HG02610 (cell line): Measurements from ENCODE around the gene TMEM82.
"Not testable (repeated sequence)": the region's sequence is repeated elsewhere in the genome, so short reads cannot be mapped to it uniquely, and the experiment has no call there.

Source experiments
- ATAC-seq: cut with Tn5 transposase; IDR thresholded peaks from one replicate; pipeline ENCODE4 v1.9.1; 2021; ENCODE audit warnings: mild to moderate bottlenecking, moderate library complexity; ENCODE audit not compliant: unreplicated experiment

The TMEM82 gene

DNA sequence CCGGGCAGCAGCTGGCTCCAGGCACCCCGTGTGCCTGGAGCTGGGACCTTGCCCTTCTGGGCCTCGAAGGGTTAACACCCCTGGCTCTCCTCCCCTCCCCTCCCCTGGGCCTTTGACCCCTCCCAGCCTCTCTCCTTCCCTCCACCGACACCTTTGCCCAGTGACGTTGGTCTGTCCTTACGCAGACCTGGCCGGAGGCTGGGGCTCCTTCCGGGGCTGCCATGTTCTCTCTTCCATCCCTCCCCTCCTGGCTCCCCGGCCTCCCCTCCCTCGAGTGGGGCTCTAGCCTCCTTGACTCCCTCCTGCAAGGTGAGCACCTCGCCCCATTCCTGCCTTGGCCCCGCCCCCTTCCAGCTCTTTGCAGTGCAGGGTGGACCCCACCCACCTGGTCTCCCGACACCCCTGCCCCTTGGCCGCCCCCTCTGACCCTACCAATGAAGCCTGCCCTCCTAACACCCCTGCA lies at the start of gene TMEM82:
Gene TMEM82 (plus strand): TSS at position 161 of the 463 bp plus-strand sequence. CDS start 61 bp downstream, at position 222.
- no peak for ATAC-seq

DNA sequence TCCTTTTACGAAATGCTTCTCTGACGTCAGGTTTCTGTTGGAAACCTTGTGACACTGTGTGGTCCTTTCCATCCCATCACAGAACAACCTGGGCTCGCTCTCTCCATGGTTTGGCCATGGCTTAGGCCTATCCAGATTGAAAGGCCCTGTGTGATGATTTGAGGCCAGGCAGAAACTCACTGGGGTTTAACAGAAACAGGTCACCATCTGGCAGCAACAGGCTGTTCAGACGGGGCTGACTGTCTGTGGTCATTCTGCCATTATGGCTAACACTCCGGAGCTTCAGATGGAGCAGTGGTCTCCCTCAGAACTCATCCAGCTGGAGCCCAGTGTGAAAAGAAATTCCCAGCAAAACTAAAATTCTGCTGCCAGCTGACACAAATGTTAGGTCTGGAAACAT lies 48.9 kb upstream of the TMEM82 start:
- no peak for ATAC-seq

DNA sequence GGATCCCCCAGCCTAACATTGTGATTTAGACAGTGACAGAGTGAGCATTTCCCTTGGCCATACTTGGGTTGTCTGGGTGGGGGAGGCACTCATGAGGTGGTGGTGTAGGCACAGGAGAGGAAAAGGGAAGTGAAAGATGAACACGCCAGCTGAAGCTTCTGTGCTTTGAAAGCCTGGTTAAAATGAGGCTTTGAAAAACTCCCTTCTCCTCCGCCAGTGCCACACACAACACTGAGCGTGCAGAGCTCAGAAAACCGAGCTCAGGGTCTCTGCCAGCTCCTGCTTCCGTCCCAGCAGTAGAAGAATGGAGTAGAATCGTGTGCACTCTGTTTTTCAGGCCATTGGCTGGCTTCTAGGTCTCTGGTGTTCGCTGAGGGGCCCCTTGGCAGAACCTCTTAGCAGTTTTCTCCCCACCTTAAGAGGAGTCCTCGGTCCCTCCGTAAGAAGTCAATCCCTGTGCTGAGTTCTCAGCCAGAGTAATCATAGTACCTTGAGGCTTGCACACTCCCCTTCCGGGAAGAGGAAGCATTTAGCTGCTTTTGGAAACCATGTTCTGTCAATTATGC lies 45.3 kb upstream of the TMEM82 start:
- ATAC-seq = peak; percentile 96

DNA sequence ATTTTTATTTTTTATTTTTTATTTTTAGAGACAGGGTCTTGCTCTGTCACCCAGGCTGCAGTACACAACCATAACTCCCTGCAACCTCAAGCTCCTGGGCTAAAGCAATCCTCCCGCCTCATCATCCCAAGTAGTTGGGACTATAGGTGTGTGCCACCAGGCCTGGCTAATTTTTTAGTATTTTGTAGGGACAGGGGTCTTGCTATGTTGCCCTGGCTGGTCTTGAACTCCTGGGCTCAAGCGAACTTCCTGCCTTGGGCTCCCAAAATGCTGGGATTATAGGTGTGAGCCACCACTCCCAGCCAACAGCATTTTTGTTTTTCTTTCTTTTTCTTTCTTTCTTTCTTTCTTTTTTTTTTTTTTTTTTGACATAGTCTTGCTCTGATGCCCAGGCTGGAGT lies 44.1 kb upstream of the TMEM82 start:
- no peak for ATAC-seq

DNA sequence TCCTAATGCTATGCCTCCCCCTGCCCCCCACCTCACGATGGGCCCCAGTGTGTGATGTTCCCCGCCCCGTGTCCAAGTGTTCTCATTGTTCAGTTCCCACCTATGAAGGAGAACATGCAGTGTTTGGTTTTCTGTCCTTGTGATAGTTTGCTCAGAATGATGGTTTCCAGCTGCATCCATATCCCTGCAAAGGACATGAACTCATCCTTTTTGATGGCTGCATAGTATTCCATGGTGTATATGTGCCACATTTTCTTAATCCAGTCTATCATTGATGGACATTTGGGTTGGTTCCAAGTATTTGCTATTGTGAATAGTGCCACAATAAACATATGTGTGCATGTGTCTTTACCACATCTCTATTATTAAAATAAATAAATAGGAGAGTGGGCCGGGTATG lies 43.0 kb upstream of the TMEM82 start:
- ATAC-seq = not testable (repeated sequence)

DNA sequence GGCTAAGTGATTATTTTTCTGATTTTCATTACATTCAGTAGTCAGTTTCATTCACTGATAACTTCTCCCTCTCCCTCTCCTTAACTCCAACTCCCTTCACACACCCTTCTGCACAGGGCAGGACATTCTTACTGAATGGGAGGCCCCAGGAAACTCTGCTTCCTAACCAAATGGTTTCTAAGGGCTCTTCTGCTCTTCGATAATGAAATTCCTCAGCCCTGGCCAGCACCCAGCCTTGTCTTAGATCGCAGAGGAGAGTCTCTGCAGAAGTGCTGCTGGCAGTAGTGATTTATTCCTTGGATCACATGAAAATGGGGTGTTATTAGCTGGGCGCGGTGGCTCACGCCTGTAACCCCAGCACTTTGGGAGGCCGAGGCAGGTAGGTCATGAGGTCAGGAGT lies 41.8 kb upstream of the TMEM82 start:
- ATAC-seq = no peak

DNA sequence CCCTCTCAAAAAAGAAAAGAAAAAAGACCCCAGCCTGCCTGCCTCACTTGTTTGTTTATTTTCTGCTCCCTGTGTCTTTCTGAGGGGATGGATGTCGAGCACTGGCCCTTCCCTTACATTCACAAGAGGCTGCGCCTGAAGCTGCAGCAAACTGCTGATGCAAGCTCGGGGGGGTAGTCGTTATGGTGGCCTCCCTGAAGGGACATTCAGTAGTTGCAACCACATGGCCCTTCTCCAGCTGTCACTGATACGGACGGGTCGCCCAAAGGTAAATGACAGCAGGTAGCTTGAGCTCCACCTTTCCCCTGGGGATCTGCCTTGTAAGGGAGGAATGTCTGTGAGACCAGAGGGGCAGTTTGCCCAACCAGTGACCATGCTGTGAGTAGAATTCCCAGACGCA lies 40.5 kb upstream of the TMEM82 start:
- no peak for ATAC-seq

DNA sequence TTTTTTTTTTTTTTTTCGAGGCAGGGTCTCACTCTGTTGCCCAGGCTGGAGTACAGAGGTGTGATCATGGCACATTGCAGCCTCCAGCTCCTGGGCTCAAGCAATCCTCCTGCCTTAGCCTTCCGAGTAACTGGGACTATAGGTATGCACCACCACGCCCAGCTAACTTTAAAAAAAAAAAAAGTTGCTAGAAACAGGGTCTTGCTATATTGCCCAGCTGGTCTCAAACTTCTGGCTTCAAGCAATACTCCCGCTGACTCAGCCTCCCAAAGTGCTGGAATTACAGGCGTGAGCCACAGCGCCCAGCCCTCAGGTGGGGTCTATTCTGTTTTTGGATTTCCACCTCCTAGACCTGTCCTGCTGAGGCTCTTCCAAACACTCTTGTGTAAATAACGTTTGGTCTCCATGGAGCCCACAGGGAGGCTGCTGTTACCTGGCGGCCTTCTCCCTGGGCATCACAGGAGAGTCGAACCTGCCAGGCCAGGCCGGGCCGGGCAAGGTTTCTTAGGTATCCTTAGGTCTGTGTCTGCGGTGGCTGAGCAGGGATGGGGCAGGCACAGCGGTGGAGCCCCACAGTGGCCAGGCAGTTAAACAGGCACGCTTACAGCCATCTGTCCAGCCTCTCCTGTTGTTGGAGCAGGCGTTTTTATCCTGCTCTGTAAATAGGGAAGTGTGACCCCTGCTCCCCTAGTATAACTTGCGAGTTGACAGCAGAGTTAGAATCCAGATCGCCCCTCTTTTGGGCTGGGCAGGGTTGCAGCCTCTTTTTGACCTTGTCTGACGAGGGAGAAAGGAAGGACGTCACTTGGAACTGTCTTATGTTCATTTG lies 39.4 kb upstream of the TMEM82 start:
- no peak for ATAC-seq

DNA sequence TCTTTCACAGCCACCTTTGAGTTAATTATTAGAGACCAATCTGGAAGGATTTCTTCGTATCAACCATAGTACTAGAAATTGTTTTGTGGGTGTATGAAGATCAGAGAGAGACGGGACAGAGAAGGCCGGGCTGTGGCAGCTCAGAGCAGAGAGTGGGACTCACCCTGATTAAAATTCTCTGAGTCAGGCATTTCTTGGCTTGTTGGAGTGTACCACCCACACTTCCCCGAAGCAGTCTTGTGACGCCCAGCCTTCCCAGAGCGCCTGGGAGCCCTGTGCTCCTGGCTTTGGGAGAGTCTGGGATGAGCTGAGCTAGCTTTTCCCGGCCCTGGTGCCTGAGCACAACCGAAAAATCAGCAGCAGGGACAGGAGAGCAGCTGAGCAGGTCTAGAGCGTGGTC lies 38.7 kb upstream of the TMEM82 start:
- no peak for ATAC-seq

DNA sequence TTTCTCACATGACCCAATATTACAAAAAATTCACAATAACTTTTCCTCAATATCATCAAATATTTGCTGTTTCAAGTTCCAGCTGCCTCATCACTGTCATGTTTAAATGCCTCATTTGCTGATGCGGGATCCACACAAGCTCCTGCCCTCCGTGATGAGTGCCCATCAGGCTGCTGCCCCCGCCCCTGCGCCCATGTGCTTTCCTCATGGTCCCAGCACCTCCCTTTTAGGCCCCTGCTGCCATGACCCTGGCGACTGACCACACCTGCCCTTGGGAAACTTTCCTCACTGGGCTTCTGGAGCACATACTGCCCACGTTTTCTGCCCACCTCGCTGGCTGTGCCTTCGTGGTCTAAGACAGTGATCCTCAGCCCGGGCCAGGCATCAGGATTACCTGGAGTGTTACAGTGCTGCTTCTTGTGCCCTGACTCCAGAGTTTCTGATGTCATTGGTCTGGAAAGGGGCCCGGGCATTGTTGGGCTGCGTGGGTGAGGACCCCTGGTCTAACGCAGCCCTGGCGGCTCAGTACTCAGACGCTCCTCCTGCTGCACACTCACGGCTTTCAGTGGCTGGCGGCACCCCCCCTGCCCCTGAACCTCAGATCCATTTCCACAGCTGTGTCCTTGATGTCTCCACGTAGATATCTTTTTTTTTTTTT lies 37.6 kb upstream of the TMEM82 start:
- ATAC-seq = no peak

DNA sequence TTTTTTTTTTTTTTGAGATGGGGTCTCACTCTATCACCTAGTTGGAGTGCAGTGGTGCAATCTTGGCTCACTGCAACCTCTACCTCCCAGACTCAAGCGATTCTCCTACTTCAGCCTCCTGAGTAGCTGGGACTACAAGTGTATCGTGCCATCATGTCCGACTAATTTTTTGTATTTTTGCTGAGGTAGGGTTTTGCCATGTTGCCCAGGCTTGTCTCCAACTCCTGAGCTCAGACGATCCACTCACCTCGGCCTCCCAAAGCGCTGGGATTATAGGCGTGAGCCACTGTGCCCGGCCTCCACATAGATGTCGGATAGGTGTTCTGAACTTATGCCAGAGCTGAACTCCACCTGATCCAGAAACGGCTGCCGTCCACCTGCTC lies 37.1 kb upstream of the TMEM82 start:
- ATAC-seq = no peak

DNA sequence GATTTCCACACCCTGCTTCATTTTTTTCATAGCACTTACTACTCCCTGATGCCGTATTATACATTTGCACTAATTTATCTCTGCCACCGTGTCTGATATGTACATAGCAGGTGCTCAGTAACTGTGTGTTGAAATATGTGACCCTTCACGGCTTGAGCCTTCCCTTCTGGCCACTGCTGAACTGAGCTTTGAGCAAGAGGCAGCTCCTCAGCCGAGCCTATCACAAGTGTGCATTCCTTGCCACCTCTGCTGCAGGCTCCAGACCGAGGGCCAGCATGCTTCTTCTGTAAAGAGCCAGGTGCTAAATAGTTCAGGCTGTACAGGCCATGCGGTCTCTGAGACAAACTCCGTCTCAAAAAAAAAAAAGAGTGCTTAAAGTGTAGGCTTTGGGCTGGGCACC lies 35.5 kb upstream of the TMEM82 start:
- ATAC-seq = no peak

DNA sequence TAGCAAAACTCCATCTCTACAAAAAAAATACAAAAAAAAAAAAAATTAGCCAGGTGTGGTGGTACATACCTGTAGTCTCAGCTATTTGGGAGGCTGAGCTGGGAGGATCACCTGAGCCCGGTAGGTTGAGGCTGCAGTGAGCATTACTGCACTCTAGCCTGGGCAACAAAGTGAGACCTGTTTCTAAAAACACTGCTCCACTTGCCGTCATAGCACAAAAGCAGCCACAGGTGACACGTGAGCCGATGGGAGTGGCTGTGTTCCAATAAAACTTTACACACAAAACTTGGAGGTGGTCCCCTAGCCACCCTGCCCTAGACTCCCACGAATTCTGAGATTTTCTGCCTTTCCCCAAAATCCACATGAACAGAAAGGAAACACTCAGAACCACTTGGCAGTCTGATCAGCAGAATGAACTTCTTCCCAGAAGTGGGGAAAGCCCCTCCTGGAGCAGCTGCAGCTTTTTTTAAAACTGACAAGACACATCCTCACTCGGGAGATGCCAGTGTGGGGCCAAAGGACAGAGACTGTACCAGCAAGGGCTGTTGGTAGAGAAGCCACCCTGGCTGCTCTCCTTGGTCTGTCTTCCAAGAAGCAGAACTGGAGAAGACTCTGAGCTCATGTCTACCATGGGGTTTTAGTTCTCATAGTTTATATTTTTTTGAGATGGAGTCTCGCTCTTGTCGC lies 34.9 kb upstream of the TMEM82 start:
- ATAC-seq = no peak

DNA sequence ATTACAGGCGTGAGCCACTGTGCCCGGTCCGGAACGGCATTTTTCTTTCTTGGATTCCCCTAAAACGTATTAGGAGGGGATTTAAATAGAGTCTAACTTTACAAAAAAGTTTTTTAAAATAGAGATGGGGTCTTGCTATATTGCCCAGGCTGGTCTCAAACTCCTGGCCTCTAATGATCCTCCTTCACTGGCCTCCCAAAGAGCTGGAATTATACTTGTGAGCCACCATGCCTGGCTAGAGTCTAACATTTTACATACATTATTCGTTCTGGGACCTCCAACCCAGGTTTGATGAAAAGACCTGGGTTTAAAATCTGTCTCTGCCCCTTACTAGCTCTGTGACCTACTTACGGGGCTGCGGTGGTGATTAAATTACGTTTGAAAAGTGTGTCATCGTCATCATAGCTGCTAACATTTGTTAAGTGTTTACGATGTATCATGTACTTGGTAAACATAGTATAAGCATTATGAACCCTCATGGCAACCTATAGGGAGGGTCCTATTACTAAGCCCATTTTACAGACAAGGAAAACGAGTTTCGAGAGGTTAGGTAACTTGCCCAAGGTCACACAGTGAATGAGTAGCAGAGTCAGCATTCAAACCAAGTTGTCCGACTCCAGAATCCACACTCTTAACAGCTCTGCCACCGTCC lies 33.7 kb upstream of the TMEM82 start:
- ATAC-seq = no peak

DNA sequence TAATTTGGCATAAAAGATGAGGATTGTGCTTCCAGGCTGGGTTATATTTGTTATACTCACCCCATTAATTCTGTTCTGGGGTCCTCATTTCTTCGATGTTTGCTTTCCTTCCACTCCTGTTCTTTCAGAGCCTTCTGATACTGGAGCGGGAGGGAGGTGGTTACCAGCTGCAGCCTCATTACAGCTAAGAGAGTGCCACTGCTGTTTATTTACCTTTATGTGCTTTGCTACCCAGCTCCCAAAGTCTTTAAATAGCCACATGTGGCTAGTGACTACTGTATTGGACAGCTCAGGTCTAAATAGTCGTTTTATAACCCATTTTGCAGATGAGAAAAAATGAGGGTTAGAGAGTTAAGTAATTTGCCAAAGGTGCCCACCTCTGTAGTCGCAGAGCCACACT lies 33.1 kb upstream of the TMEM82 start:
- ATAC-seq = no peak

DNA sequence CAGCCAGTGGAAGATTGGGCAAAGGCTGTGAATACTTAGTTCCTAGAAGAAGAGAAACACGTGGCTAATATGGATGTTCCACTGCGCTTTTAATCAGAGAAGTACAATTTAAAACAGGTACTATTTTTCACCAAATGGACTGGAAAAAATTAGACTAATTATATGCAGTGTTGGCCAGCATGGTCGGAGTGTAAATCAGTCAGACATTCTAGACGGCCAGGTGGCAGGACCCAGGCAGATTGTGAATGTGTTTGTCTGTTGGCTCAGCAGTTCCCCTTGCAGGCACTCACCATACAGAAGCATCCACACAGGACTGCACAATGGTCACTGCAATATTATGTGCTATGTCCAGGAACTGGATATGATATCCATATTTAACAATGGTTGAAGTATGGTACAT lies 30.1 kb upstream of the TMEM82 start:
- ATAC-seq = no peak

DNA sequence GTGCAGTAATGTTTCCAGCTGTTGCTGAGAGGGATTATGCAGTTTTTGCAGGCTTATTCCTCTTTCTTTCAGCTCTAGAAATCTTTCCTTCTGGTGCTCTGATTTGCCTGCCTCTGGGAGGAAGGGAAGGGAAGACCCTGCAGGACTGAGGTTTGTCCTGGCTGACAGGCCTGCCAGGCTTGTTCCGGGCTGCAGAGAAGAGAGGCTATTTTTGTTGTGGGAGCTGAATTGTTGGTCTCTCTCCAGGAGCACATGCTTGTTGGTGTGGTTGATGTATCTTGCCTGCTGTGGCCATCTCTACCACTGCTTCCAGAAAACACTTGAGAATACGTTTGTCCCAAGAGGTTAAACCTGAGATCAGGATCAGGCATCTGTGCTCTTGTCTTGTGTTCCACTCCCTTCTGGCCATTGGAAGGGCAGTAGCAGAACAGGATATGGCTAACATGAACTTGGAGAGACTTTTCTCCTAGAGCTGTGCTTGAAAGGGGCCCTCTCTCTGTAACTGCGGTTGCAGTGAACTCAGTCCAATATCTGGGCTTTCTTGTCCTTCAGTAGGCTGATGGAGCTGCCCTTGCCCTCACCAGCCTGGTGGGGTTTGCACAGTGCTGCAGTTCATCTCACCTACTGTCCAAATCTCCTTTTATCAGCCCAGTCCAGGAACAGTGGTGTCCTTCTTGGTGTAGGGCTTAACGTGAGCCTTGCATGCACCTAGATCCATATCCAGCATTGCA lies 27.7 kb upstream of the TMEM82 start:
- ATAC-seq = no peak

DNA sequence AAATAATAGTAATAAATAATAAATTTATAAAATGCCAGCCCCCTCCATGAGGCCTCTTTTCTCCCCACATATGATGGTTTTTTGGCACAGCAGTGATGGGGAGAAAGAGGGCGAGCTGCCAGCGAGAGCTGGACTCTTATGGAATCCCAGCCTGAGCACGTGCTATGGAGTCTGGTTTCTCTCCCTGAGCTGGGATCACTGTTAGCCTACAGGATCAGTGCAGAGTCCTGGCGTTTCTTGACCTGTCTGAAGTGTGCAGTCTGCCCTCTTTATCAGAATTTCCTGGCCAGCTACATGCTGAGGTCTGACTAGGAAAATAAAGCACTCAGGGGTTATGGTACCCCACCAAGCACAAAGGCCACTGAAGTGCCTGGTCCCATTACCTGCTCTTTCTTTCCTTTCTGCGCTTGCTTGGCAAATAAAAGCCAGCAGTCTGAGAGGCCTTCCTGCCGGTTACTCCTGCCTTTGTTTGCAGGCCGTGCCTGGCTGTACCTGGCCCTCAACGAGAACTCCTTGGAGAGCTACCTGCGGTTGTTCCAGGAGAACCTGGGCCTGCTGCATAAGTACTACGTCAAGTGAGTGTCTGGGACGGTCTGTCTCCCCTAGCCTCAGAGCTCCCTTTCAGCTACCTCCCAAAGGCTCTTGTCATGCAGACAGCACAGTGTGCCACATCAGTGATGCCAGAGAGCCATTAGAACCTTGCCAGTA lies 24.7 kb upstream of the TMEM82 start:
- no peak for ATAC-seq

DNA sequence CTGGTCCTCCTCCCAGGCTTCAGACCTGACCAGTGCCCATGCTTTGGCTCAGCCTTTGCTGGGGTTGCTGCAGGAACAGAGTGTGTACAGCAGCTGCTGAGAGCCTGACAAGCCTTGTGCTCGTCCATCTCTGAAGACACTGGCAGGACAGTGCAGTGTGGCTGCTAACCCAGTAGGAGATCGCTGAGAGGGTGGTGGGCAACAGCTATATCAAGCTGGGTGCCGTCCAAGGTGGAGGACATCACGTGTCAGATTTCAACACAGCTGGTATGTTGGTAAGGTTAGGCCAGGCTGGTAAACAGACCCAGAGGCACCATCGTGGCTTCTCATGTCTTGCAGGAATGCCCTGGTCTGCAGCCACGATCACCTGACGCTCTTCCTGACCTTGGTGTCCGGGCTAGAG lies 24.1 kb upstream of the TMEM82 start:
- no peak for ATAC-seq
